Uterus (tissue), 4 donors: ENCODE results near the gene PFKL. TPM values are rescaled to one million over a fixed set of nuclear protein-coding genes. Genes with fewer than 3 reads are reported as not detected.

Experiments
- DNase-seq, 2 donors: peaks; one replicate each; pipeline ENCODE4 v3.0.0-alpha.2; 2019 to 2020
- H3K27ac ChIP-seq, 2 donors: fragments of 200-600 bp; sonication (generic); 1 replicate in 1 of 2; 2 replicates in 1 of 2; pipeline ENCODE4 v1.5.1; 2016 to 2018
- H3K27me3 ChIP-seq, 2 donors: fragments of 200-600 bp; sonication (generic); one replicate each; pipeline ENCODE4 v1.5.1; 2018 to 2019; ENCODE audit warnings: control low read depth in 1 of 2
- H3K36me3 ChIP-seq, 2 donors: fragments of 200-600 bp; sonication (generic); one replicate each; pipeline ENCODE4 v1.5.1; 2019; ENCODE audit warnings: control low read depth in 1 of 2
- H3K4me1 ChIP-seq, 2 donors: fragments of 200-600 bp; sonication (generic); one replicate each; pipeline ENCODE4 v1.5.1; 2018 to 2019; ENCODE audit warnings: control low read depth in 1 of 2
- H3K4me3 ChIP-seq, 2 donors: fragments of 200-600 bp; sonication (generic); 1 replicate in 1 of 2; 2 replicates in 1 of 2; pipeline ENCODE4 v1.5.1; 2018 to 2019; ENCODE audit warnings: mild to moderate bottlenecking in 1 of 2
- H3K9me3 ChIP-seq, 2 donors: fragments of 200-600 bp; sonication (generic); one replicate each; pipeline ENCODE4 v1.5.1; 2019; ENCODE audit warnings: control low read depth in 1 of 2
- CTCF ChIP-seq, 4 experiments: fragments of 200-600 bp in 2 of 4; fragments of 450-650 bp in 2 of 4; sonication (generic) in 2 of 4; IDR thresholded peaks; one replicate each; pipeline ENCODE4 v1.5.1; 2016 to 2019; ENCODE audit warnings: antibody characterized with exemption in 4 of 4, mild to moderate bottlenecking in 2 of 4, moderate library complexity in 1 of 4
- POLR2A ChIP-seq, 2 donors: fragments of 450-650 bp; IDR thresholded peaks; one replicate each; pipeline ENCODE4 v1.6.1; 2016; ENCODE audit warnings: antibody characterized with exemption in 2 of 2, mild to moderate bottlenecking in 1 of 2, moderate library complexity in 1 of 2
- intact Hi-C: fragments of 100-400 bp; cut with DNase I; formaldehyde crosslinking; loops from one replicate; pipeline ENCODE4 v1.15.1; 2023; ENCODE audit warnings: low total_unique reads
- total RNA-seq, 4 donors: library from RNA; depleted of rRNA in 3 of 4; stranded (reverse); fragments of >200 nt in 3 of 4; gene quantifications; one replicate each; pipeline versions ENCODE4 v1.1.0 to v1.2.4, GENCODE V29; 2014 to 2023
- donor health status: DM: yes; HTN: yes; CAD: no.

PFKL gene
- total RNA-seq, 4 donors from 2014 or later, result 36.5 to 144 (median 75.4) TPM

- DNase-seq, result no peak
- Histone ChIP-seq H3K36me3 (no peaks in the 10 kb centered on the region), H3K27me3 (no peaks in the 10 kb centered on the region), H3K4me1 (peaks cover 0 to 8% of the 10 kb centered on the region in 2 donors), H3K4me3 (no peak overlapping the region), H3K27ac (peak overlapping the region in 1 of 2 donors; percentile 6), H3K9me3 (no peaks in the 10 kb centered on the region)
- TF ChIP-seq POLR2A (IDR thresholded peaks at IDR 0.05) (no peak), CTCF (IDR thresholded peaks at IDR 0.05) (no peak)
- intact Hi-C loops, result no loop called here
Observed at GRCh38 chr21:44304011-44304616, 4.3 kb downstream of the PFKL start.

GRCh38 chr21:44304877-44305293, 5.0 kb downstream of the PFKL start:
- Histone ChIP-seq H3K4me3 (no peak overlapping the region), H3K36me3 (no peaks in the 10 kb centered on the region), H3K27ac (no peak overlapping the region), H3K4me1 (peaks cover 0 to 6% of the 10 kb centered on the region in 2 donors), H3K27me3 (no peaks in the 10 kb centered on the region), H3K9me3 (no peaks in the 10 kb centered on the region)
- TF ChIP-seq POLR2A (IDR thresholded peaks at IDR 0.05) (no peak), CTCF (IDR thresholded peaks at IDR 0.05) (peak; percentile 31 to 63 (median 56))
- intact Hi-C loops, result no loop called here
- DNase-seq, result peak in 1 of 2 donors; percentile 42

GRCh38 chr21:44305691-44306090, 5.8 kb downstream of the PFKL start:
- Histone ChIP-seq H3K9me3 (no peaks in the 10 kb centered on the region), H3K27me3 (no peaks in the 10 kb centered on the region), H3K36me3 (no peaks in the 10 kb centered on the region), H3K27ac (no peak overlapping the region), H3K4me1 (peaks cover 0 to 6% of the 10 kb centered on the region in 2 donors), H3K4me3 (no peak overlapping the region)
- DNase-seq, result no peak
- intact Hi-C loops, result no loop called here
- TF ChIP-seq POLR2A (IDR thresholded peaks at IDR 0.05) (no peak), CTCF (IDR thresholded peaks at IDR 0.05) (no peak)

GRCh38 chr21:44306936-44307704, 7.3 kb downstream of the PFKL start:
- H3K4me1 ChIP-seq, result no peaks in the 10 kb centered on the region
- no peaks in the 10 kb centered on the region for H3K27me3 ChIP-seq
- no peaks in the 10 kb centered on the region for H3K36me3 ChIP-seq
- H3K9me3 ChIP-seq, result no peaks in the 10 kb centered on the region
- no peak overlapping the region for H3K4me3 ChIP-seq
- no peak for TF ChIP-seq POLR2A (IDR thresholded peaks at IDR 0.05)
- no peak for TF ChIP-seq CTCF (IDR thresholded peaks at IDR 0.05)
- intact Hi-C loops, result no loop called here
- DNase-seq, result no peak
- H3K27ac ChIP-seq, result no peak overlapping the region
